22Rv1 (cell line): ENCODE data around the gene RAP1A.

Experiments
- H3K27ac ChIP-seq: fragments of 450-650 bp; 2 replicates; pipeline ENCODE4 v1.5.1; 2017
- CTCF ChIP-seq: fragments of 450-650 bp; IDR thresholded peaks from 2 replicates; pipeline ENCODE4 v1.5.1; 2017; ENCODE audit warnings: mild to moderate bottlenecking
- ZFX ChIP-seq: fragments of 450-650 bp; IDR thresholded peaks from 2 replicates; pipeline ENCODE4 v1.6.1; 2017; ENCODE audit warnings: antibody characterized with exemption, borderline replicate concordance

Gene RAP1A

GRCh38 chr1:111653709-111654108 lies 34.1 kb downstream of the RAP1A start:
- TF ChIP-seq ZFX (no peak), CTCF (no peak)
- no peak overlapping the region for H3K27ac ChIP-seq

- TF ChIP-seq CTCF (no peak), ZFX (no peak)
- H3K27ac ChIP-seq: no peak overlapping the region
These were observed 35.2 kb downstream of the RAP1A start for GRCh38 chr1:111654839-111655238.

GRCh38 chr1:111656086-111657017 lies 36.8 kb downstream of the RAP1A start:
- no peak for TF ChIP-seq ZFX
- peak; percentile 73 for TF ChIP-seq CTCF
- no peak overlapping the region for H3K27ac ChIP-seq

GRCh38 chr1:111658622-111659021 lies 39.0 kb downstream of the RAP1A start:
- no peak for TF ChIP-seq ZFX
- TF ChIP-seq CTCF: no peak
- H3K27ac ChIP-seq: no peak overlapping the region

- H3K27ac ChIP-seq: no peak overlapping the region
- TF ChIP-seq CTCF (no peak), ZFX (no peak)
These were observed 40.9 kb downstream of the RAP1A start for GRCh38 chr1:111660204-111661150.

GRCh38 chr1:111664652-111665051 lies 45.1 kb downstream of the RAP1A start:
- TF ChIP-seq ZFX (no peak), CTCF (no peak)
- H3K27ac ChIP-seq: no peak overlapping the region
